Uterus (tissue), 2 donors: ENCODE data around the gene SLC9C1.

ENCODE experiments used
- CTCF ChIP-seq, 4 experiments: fragments of 200-600 bp in 2 of 4; fragments of 450-650 bp in 2 of 4; sonication (generic) in 2 of 4; IDR thresholded peaks; one replicate each; pipeline ENCODE4 v1.5.1; 2016 to 2019; ENCODE audit warnings: antibody characterized with exemption in 4 of 4, mild to moderate bottlenecking in 2 of 4, moderate library complexity in 1 of 4
- POLR2A ChIP-seq, 2 donors: fragments of 450-650 bp; IDR thresholded peaks; one replicate each; pipeline ENCODE4 v1.6.1; 2016; ENCODE audit warnings: antibody characterized with exemption in 2 of 2, mild to moderate bottlenecking in 1 of 2, moderate library complexity in 1 of 2

GRCh38 chr3:112334691-112335433 lies 40.8 kb upstream of the SLC9C1 start:
- no peak for TF ChIP-seq CTCF (IDR thresholded peaks at IDR 0.05)
- TF ChIP-seq POLR2A (IDR thresholded peaks at IDR 0.05), result no peak
